Activated CD4-positive, alpha-beta T cell treated with anti-CD3 and anti-CD28 coated beads for 36 hours (primary cell): ENCODE data around the gene ISG20. TPM values are rescaled to one million over a fixed set of nuclear protein-coding genes. Genes with fewer than 3 reads are reported as not detected.

Experiments used
- ATAC-seq: fragments of 200-7000 bp; cut with Tn5 transposase; one replicate; pipeline ENCODE4 v1.10.0; 2021; ENCODE audit warnings: mild to moderate bottlenecking, moderate library complexity
- CTCF ChIA-PET: fragments of 350-600 bp; sonication (Branson Sonifier 250); formaldehyde crosslinking; loops from one replicate; lab custom pipeline; 2021; ENCODE audit warnings: antibody characterized with exemption; lab: Charles Lee
- POLR2A ChIA-PET: fragments of 350-600 bp; sonication (Branson Sonifier 250); formaldehyde crosslinking; loops from one replicate; lab custom pipeline; 2021; ENCODE audit warnings: antibody characterized with exemption, inconsistent platforms; lab: Charles Lee
- DNase-seq: peaks from one replicate; pipeline ENCODE4 v3.0.0-alpha.2; 2020
- H3K27ac Mint-ChIP-seq: one replicate; pipeline ENCODE4 v1.8.0; 2021; ENCODE audit warnings: mixed read lengths
- H3K27me3 Mint-ChIP-seq: one replicate; pipeline ENCODE4 v1.8.0; 2021; ENCODE audit warnings: mixed read lengths
- H3K36me3 Mint-ChIP-seq: one replicate; pipeline ENCODE4 v1.8.0; 2021; ENCODE audit warnings: low read depth, mixed read lengths
- H3K4me1 Mint-ChIP-seq: one replicate; pipeline ENCODE4 v1.8.0; 2021; ENCODE audit warnings: mixed read lengths
- H3K4me3 Mint-ChIP-seq: one replicate; pipeline ENCODE4 v1.8.0; 2021; ENCODE audit warnings: mild to moderate bottlenecking, moderate library complexity, mixed read lengths
- H3K9me3 Mint-ChIP-seq: one replicate; pipeline ENCODE4 v1.8.0; 2021; ENCODE audit warnings: low read depth, mixed read lengths
- intact Hi-C, 2 experiments: fragments of 100-400 bp; cut with DNase I in 1 of 2; cut with micrococcal nuclease in 1 of 2; formaldehyde crosslinking; loops; one replicate each; pipeline versions ENCODE4 v1.14.2 to v1.15.1; 2022 to 2024; cut with DNase I, micrococcal nuclease
- total RNA-seq, 2 experiments: library from RNA; stranded (reverse); gene quantifications; one replicate each; pipeline ENCODE4 v1.2.3, GENCODE V29; 2021

Gene ISG20
- total RNA-seq, 2 experiments from 2014 or later: 107 to 120 TPM

DNA sequence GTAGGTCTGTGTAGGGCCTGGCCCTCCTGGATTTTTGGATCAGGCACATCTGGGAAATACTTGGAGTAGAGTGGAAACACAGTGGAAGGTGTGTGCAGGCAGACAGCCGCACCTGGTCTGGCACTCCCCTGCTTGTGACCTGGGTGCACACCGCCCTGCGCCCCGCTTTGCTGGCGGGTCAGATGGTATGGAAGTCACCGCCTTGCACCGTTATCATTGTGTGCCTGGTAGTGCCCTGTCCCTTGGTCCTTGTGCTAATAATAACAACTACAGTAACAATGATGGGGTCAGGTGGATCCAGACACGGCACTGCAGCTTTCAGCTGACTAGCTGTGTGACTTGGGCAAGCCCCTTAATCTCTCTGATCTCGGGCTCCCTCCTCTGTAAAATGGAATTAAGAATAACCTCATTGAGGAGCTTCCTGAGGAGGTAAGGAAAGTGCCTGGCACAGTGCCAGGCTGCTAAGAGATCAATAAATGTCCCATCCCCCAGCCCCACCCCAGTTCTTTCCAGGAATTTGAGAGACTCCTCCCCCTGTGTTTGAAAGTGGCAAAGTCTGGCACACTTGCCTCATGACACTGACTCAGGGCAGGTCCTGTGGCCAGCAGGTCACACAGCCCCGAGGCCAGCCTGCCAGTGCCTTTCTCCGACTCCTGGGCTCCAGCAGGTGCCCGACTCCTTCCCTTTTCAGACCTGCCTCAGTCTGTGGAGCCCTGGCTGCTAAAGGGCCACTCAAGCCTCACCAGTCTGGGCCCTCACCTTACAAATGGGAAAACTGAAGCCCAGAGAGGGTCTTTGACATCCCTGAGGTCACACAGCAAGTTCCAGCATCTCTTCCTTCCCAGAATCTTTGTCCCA is 9.8 kb downstream of the ISG20 start:
- peaks cover 46% of the 10 kb centered on the region for H3K36me3 Mint-ChIP-seq
- no peaks in the 10 kb centered on the region for H3K27me3 Mint-ChIP-seq
- H3K9me3 Mint-ChIP-seq: no peaks in the 10 kb centered on the region
- H3K27ac Mint-ChIP-seq: peak overlapping the region; percentile 98
- ATAC-seq: peak; percentile 54
- POLR2A ChIA-PET: interaction anchor here (1.5 kb wide), 1 partner anchor 10 kb away, joined by 9 read pairs; the partner anchor contains the start of gene ISG20
- H3K4me3 Mint-ChIP-seq: peak overlapping the region; percentile 58
- peak; percentile 61 for DNase-seq
- intact Hi-C loops: loop anchor here (1.0 to 2.0 kb wide), 2 partner anchors 14 to 25 kb away; no protein-coding TSS in a partner anchor
- H3K4me1 Mint-ChIP-seq: peaks cover 80% of the 10 kb centered on the region
- CTCF ChIA-PET: interaction anchor here (0.8 to 1.4 kb wide), 4 partner anchors 10 to 24 kb away, joined by 3 to 7 read pairs (median 4); partner anchors contain the start of gene ISG20

DNA sequence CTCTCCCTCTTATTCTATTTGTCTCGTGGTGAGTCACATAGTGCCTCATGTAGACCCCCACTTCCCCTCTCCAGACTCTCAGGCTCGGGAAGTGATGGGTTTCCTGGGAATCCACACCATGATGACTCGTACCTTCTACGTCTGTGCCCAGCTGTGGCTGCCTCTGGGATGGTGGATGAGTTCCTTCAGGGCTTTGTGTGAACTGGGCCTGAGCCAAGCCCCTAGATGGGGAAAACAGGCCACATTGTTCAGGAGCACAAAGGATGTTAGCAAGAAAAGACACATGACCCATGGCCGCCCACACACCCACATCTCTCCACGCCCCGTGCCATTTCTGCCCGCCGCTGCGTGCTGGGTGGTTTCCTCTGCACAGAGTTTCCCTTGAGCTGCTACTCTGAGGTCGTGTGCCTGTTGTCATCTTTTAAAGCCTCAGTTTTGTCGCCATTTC is 10.5 kb downstream of the ISG20 start:
- H3K4me1 Mint-ChIP-seq: peaks cover 74% of the 10 kb centered on the region
- peak; percentile 87 for ATAC-seq
- DNase-seq: peak; percentile 92
- peak overlapping the region; percentile 58 for H3K4me3 Mint-ChIP-seq
- peaks cover 41% of the 10 kb centered on the region for H3K36me3 Mint-ChIP-seq
- H3K27me3 Mint-ChIP-seq: no peaks in the 10 kb centered on the region
- ChIA-PET POLR2A (interaction anchor here (1.0 to 1.5 kb wide), 4 partner anchors 9 to 27 kb away, joined by 3 to 9 read pairs (median 6); partner anchors contain the start of gene ISG20), CTCF (interaction anchor here (0.6 to 1.4 kb wide), 5 partner anchors 9 to 168 kb away, joined by 3 to 7 read pairs (median 3); partner anchors contain the start of gene ISG20)
- H3K27ac Mint-ChIP-seq: peak overlapping the region; percentile 98
- intact Hi-C loops: loop anchor here (1.0 to 2.0 kb wide), 2 partner anchors 15 to 26 kb away; no protein-coding TSS in a partner anchor
- H3K9me3 Mint-ChIP-seq: no peaks in the 10 kb centered on the region

DNA sequence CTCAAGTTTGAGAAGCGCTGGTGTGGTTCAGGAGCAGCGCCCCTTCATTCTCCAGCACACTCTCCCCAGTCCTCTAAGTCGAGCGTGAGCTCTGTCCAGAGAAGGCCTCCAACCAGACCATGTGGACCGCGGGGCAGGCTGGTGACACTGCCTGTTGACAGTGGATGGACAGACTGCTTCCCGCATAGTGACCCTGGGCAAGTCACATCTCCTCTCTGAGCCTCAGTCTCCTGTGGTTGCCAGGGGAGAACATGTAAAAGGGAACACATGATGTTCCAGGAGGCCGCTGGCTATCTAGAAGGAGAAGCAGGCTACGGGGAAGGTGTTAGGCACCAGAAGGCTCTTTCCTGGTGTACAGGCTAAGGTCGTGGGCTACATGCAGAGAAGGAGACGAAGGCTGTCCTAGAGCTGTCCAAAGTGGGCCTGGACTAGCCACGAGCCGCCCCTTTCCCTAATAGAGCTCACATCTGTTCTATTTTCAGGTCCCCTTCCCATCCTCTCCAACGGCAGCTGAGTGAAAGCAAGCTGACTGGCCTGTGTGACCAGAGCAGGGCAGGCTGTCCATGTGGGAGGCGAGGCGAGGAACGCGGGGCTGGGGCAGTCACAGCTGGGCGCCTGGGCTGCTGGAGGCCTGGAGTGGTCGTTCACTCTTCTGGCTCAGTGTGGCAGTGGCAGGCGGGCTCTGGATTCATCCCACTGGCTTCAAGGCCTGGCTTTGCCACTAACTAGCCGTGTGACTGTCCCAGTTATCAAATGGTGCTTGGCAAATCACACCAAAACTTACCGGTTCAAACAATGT is 11.1 kb downstream of the ISG20 start:
- POLR2A ChIA-PET: interaction anchor here (1.0 to 1.5 kb wide), 4 partner anchors 9 to 28 kb away, joined by 3 to 9 read pairs (median 6); partner anchors contain the start of gene ISG20
- Mint-ChIP-seq H3K36me3 (peaks cover 41% of the 10 kb centered on the region), H3K4me3 (peak overlapping the region; percentile 58), H3K4me1 (peaks cover 74% of the 10 kb centered on the region), H3K9me3 (no peaks in the 10 kb centered on the region), H3K27me3 (no peaks in the 10 kb centered on the region), H3K27ac (peak overlapping the region; percentile 98)
- peak; percentile 7 for DNase-seq
- CTCF ChIA-PET: interaction anchor here (0.6 to 1.4 kb wide), 5 partner anchors 9 to 168 kb away, joined by 3 to 7 read pairs (median 3); partner anchors contain the start of gene ISG20
- ATAC-seq: no peak
- intact Hi-C loops: loop anchor here (1.0 to 2.0 kb wide), 2 partner anchors 15 to 27 kb away; no protein-coding TSS in a partner anchor

DNA sequence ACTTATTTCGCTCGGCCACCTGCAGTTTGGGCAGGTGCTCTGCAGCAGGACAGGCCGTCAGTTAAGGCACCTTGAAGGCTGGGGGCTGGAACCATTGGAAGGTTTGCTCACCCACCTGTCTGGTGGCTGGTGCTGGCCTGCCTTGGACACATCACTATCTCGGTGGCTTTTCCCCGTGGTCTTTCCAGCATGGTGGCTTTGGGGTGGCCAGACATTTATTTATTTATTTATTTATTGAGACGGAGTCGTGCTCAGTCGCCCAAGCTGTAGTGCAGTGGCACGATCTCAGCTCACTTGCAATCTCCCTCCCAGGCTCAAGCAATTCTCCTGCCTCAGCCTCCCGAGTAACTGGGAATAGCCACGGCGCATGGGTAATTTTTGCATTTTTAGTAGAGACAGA is 11.7 kb downstream of the ISG20 start:
- intact Hi-C loops: no loop called here
- Mint-ChIP-seq H3K27ac (peak overlapping the region; percentile 98), H3K9me3 (no peaks in the 10 kb centered on the region), H3K36me3 (peaks cover 40% of the 10 kb centered on the region), H3K4me3 (no peak overlapping the region), H3K4me1 (peaks cover 75% of the 10 kb centered on the region), H3K27me3 (no peaks in the 10 kb centered on the region)
- ATAC-seq (no peak), DNase-seq (no peak)
- ChIA-PET POLR2A (interaction anchor here (1.1 to 1.5 kb wide), 2 partner anchors 12 to 23 kb away, joined by 4 to 9 read pairs; partner anchors contain the start of gene ISG20), CTCF (no interaction called here)

DNA sequence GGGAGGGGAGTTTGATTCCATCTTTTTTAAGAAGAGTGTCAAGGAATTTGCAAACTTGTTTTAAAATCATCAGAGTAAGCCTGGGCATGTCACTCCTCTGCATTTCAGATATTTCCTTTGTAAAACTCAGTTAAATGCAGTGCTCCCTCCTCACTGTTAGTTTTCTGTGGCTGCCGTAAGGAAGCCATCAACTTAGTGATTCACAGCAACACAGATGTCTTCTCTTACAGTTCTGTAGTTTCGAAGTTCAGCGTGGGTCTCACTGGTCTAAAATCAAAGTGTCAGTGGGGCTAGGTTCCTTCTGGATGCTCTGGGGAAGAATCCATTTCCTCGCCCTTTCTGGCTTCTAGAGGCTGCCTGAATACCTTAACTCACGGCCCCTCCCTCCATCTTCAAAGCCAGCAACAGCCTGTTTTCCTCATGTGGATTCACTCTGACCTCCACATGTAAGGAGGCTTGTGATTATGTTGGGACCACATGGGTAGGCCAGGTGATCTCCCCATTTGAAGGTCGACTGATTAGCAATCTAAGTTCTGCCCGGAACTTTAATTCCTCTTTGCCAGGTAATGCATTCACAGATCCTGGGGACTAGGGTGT is 12.4 kb downstream of the ISG20 start:
- peaks cover 75% of the 10 kb centered on the region for H3K4me1 Mint-ChIP-seq
- ATAC-seq: no peak
- no peaks in the 10 kb centered on the region for H3K27me3 Mint-ChIP-seq
- H3K36me3 Mint-ChIP-seq: peaks cover 34% of the 10 kb centered on the region
- ChIA-PET CTCF (no interaction called here), POLR2A (no interaction called here)
- H3K4me3 Mint-ChIP-seq: no peak overlapping the region
- H3K9me3 Mint-ChIP-seq: no peaks in the 10 kb centered on the region
- intact Hi-C loops: no loop called here
- H3K27ac Mint-ChIP-seq: peak overlapping the region; percentile 70
- DNase-seq: peak; percentile 4

DNA sequence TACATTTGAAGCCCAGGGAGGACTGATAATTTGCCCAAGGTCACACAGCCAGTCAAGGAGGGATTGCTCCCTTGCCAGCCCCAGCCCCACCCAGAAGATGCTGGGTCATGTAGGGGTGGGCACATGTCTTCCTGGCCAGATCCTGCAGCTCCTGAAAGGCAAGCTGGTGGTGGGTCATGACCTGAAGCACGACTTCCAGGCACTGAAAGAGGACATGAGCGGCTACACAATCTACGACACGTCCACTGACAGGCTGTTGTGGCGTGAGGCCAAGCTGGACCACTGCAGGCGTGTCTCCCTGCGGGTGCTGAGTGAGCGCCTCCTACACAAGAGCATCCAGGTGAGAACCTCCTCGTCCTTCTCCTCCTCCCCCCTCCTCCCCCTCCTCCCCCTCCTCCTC is 13.2 kb downstream of the ISG20 start:
- POLR2A ChIA-PET: no interaction called here
- peak; percentile 6 for DNase-seq
- H3K4me1 Mint-ChIP-seq: peaks cover 78% of the 10 kb centered on the region
- H3K4me3 Mint-ChIP-seq: no peak overlapping the region
- CTCF ChIA-PET: no interaction called here
- peak overlapping the region; percentile 70 for H3K27ac Mint-ChIP-seq
- no peaks in the 10 kb centered on the region for H3K27me3 Mint-ChIP-seq
- ATAC-seq: no peak
- H3K9me3 Mint-ChIP-seq: no peaks in the 10 kb centered on the region
- intact Hi-C loops: no loop called here
- H3K36me3 Mint-ChIP-seq: peaks cover 34% of the 10 kb centered on the region

DNA sequence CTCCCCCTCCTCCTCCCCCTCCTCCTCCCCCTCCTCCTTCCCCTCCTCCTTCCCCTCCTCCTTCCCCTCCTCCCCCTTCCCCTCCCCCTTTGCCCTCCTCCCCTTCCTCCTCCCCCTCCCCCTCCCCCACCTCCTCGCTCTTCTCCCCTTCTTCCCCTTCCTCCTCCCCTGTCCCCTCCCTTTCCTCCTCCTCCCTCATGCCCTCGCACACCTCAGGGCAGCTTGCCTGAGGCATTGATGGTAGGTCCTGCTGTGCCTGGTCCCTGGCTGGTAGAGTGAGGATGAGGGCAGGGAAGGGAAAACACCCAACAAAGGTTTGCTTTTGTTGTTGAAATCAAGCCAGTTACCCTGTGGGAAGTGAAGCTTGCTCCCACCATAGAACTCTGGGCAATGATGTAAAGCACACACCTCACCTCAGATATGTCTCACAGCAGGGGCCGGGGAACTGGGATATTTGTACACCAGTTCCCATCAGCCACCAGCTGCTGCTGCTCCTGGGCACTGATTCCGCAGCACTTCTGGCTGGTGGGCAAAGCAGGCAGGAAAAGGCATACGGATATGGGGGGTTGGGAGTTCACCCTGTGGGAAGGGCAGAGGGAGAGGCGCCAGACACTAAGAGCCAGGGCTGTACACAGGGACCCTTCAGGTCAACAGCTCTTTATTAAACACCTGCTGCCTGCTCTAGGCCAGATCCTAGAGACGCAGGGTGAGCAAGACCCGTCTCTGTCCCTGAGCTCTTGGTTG is 13.8 kb downstream of the ISG20 start:
- Mint-ChIP-seq H3K27me3 (no peaks in the 10 kb centered on the region), H3K27ac (peak overlapping the region; percentile 67), H3K4me1 (peaks cover 79% of the 10 kb centered on the region), H3K4me3 (no peak overlapping the region), H3K9me3 (no peaks in the 10 kb centered on the region), H3K36me3 (peaks cover 33% of the 10 kb centered on the region)
- no peak for ATAC-seq
- peak; percentile 9 for DNase-seq
- CTCF ChIA-PET: interaction anchor here (0.6 to 0.7 kb wide), 3 partner anchors 14 to 47 kb away, joined by 3 to 8 read pairs (median 4); partner anchors contain the start of gene ISG20
- POLR2A ChIA-PET: interaction anchor here (1.5 kb wide), 1 partner anchor 28 kb away, joined by 3 read pairs; no protein-coding TSS in a partner anchor
- intact Hi-C loops: no loop called here

DNA sequence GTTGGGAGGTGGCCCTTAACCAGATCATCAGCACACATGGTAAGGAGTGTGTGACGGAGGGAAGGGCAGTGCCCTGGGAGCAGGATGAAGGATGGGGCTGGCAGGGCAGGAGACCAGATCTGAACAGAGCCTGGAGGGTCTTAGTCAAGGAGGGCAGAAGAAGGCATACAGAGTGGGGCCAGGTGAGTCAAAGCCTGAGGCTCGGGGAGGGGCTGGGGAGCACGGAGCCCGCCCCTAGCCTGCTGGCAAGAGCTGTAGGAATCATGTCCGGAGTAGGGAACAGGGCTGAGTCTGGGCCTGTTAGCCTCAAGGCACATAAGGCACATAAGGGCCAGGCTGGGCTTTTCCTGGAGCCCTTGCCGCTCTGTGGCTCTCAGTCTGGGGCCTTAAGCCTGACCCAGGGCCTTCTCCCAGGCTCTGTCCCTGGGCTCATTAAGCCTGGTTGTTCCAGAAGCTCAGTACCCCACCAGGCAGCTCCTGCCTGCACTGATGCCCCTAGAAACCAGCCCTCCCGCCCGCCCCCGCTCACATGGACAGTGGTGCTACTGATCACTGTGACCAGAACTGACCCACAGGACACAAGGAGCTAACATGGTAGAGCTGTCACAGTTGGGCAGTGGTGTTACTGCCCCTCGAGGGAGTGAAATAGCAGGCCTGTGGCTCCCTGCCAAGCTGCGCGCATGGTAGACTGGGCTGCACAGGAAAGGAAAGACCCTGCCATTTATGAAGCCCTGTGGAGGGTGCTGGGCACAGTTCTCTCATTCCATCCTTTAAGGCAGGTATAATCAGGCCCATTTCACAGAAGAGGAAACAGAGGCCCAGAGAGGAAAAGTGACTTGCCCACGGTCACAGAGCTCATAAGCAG is 14.6 kb downstream of the ISG20 start:
- no peaks in the 10 kb centered on the region for H3K9me3 Mint-ChIP-seq
- no peak overlapping the region for H3K4me3 Mint-ChIP-seq
- H3K27ac Mint-ChIP-seq: peak overlapping the region; percentile 67
- DNase-seq (peak; percentile 4), ATAC-seq (no peak)
- POLR2A ChIA-PET: interaction anchor here (1.5 kb wide), 1 partner anchor 29 kb away, joined by 3 read pairs; no protein-coding TSS in a partner anchor
- CTCF ChIA-PET: interaction anchor here (0.6 to 0.7 kb wide), 4 partner anchors 15 to 46 kb away, joined by 3 to 8 read pairs (median 4); partner anchors contain the start of gene ISG20
- no peaks in the 10 kb centered on the region for H3K27me3 Mint-ChIP-seq
- peaks cover 79% of the 10 kb centered on the region for H3K4me1 Mint-ChIP-seq
- peaks cover 31% of the 10 kb centered on the region for H3K36me3 Mint-ChIP-seq
- intact Hi-C loops: no loop called here

DNA sequence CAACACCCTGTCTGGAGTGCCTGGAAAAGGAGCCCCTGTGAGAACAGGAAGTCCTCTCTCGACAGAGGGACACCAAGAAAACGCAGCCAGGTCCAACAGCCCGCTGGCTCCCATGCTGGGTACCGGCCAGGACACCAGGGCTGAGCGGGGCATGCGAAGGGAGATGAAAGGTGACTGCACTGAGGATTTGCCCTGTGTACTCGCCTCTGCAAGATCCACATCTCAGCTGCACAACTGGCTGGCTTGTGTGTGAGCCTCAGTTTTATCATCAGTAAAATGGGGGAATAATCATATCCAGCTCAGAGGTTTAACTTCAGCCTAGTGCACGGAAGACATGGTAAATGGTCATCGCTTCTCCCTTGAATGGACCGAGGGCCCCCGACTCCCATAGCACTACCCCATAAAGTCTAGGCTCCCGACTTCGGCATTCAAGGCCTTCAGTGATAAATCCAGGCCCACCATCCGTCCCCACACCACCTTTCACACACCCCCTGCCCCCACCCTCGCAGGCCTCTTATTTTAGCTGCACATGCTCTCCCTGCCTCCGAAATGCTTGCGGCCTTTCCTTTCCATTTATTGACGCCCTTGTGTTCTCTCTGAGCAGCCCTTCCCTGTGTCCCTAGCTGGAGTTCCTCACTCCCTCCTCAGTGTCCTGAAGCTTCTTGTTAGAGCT is 15.8 kb downstream of the ISG20 start:
- no peak for ATAC-seq
- CTCF ChIA-PET: interaction anchor here (0.6 kb wide), 1 partner anchor 552 kb away, joined by 4 read pairs; no protein-coding TSS in a partner anchor
- no peaks in the 10 kb centered on the region for H3K27me3 Mint-ChIP-seq
- no peak overlapping the region for H3K4me3 Mint-ChIP-seq
- POLR2A ChIA-PET: no interaction called here
- peaks cover 79% of the 10 kb centered on the region for H3K4me1 Mint-ChIP-seq
- H3K27ac Mint-ChIP-seq: peak overlapping the region; percentile 35
- no peak for DNase-seq
- H3K36me3 Mint-ChIP-seq: peaks cover 22% of the 10 kb centered on the region
- intact Hi-C loops: no loop called here
- no peaks in the 10 kb centered on the region for H3K9me3 Mint-ChIP-seq
